ENCODE data around the gene OLA1. TPM values are rescaled to one million over a fixed set of nuclear protein-coding genes. Genes with fewer than 3 reads are reported as not detected.

OLA1 gene
- total RNA-seq, 1 donor from 2014 or later = 69.2 TPM

DNA sequence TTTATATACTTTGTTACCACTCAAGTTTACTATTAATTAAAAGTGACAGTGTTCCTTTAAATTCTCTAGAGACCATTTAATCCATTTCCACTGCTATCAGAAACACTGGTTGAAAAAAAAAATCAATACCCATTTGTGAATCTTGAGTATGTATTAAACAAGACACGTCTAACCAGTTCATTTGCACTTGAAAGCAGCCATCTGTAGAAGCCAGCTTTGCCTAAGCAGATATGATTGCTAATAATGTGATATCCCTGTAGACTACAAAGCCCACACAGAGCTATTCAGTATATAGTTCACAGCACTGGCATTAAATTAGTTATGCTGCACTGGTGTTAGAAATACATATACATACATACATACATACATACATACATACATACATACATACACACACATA lies 171.4 kb downstream of the OLA1 start:
- ATAC-seq (no peak), DNase-seq (no peak)
- intact Hi-C loops (cut with micrococcal nuclease) = no loop called here

DNA sequence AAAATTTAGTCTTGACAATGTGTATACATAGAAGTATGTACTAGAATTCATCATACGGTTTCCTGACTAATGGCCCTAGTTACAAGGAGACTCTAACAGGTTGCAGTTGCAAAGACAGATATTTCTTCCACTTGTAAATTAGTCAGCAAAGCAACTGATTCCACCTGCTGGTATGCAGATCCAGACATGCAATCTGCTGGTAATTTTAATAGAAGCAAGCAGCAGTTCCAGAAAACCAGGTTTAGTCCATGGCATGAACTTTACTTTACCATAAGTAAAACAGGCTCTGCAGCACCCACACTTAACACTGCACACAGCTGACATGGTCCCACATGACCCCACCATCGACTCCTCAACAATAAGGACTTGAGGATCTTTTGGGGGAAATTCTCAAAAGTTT lies 172.3 kb downstream of the OLA1 start:
- intact Hi-C loops (cut with micrococcal nuclease) = no loop called here
- no peak for ATAC-seq
- DNase-seq = no peak

DNA sequence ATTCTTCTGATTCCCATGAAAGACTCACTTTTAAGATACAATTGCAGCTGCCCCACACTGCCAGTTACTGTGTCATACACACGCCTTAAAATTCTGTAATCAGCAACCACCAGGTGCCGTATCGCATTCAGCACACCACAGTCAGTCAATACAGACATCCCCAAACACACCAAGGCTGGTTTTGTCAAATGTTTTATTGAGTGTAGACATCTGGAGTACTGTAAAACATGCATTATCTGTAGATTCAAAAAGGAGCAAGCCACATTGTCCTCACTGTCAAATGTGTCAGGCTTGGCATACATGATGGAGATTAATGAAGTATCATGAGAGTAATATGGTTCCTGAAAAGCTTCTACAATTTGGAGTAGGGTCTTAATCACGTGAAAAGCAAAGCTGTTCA lies 173.5 kb downstream of the OLA1 start:
- no peak for ATAC-seq
- intact Hi-C loops (cut with micrococcal nuclease) = no loop called here

DNA sequence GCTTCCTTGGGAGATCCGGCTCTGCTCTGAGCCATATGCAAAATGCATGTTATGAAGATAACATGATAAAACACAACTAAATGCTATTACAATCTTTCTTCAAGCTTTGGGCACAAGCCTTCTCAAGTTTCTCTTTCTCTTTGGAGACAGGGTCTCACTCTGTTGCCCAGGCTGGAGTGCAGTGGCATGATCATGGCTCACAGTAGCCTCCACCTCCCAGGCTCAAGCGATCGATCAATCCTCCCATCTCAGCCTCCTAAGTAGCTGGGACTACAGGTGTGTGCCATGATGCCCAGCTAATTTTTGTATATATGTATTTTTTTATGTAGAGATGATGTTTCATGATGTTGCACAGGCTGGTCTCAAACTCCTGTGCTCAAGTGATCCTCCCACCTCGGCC lies 175.5 kb downstream of the OLA1 start:
- intact Hi-C loops (cut with micrococcal nuclease) = no loop called here
- no peak for ATAC-seq
- no peak for DNase-seq

More for the DNA sequence above, 173.5 kb downstream of the OLA1 start:
- DNase-seq = no peak

DNA sequence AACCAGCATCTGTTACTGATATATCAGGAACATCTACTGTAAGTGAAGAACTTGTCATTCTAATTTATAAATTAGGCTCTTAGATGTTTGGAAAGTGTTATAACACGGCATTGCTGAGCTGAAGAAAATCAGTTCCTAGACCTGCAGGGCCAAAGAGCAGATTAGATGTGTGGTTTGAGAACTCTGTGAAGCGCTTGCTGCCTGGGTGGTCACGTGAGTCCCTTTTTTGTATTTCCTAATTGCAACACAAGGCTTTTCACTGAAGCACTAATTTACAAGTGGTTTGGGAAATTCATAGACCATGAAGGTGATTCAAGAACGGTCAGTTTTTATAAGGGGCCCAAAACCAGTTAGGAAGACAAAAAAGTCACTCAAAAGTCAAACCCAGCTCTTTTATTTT lies 176.3 kb downstream of the OLA1 start:
- intact Hi-C loops (cut with micrococcal nuclease) = no loop called here
- ATAC-seq (no peak), DNase-seq (no peak)

DNA sequence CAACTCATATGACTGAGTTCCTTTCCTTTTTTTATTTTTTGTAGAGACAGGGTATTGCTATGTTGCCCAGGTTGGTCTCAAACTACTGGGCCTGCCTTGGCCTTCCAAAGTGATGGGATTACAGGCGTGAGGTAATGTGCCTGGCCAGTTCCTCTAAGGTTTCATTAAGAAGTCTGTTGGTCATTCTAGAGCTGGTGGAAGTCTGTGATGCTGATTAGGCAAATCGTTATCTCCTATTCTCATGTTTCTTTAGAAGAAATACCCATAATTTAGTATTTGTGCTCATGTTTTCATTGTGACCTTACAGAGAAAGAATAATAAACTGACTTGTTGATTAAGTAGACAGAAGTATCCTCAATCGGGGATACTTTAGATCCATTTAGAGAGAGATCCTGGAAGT lies 177.0 kb downstream of the OLA1 start:
- DNase-seq = no peak
- intact Hi-C loops (cut with micrococcal nuclease) = no loop called here
- ATAC-seq = no peak

DNA sequence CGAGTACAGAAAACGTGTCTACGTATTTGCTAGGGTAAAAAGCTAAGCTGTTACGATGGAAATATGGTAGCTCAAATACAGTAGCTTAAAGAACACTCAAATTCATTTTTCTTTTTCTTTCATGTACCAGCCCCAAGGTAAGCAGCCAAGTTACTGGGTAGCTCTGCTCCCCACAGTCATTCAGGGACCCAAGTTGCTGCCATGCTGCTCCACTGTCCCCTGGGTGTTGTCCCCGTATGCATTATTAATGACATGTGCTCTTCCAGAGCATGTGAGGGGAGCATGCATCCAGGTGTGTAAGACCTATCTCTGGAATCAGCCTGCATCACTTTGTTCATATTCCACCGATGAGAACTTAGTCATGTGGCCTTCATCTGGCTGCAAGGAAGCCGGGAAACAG lies 178.1 kb downstream of the OLA1 start:
- no peak for ATAC-seq
- DNase-seq = no peak
- intact Hi-C loops (cut with micrococcal nuclease) = no loop called here

DNA sequence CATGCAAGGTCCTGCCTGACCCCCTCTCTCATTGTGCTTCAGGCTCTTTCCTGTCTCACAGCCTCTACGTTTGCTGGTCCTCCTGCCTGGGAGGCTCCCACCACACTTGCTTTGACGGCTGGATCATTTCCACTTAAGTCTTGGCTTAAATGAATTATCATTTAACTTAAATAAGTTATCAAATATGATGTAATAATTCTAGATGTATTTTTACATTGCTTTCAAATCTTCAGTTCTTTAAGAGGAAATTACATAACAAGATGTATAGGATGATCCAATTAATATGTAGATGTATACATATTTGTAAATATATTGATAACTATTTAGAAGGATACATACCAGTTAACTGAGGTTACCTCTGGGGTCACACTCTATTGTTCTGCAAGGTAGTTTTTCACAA lies 180.5 kb downstream of the OLA1 start:
- intact Hi-C loops (cut with micrococcal nuclease) = no loop called here
- no peak for ATAC-seq
- no peak for DNase-seq

DNA sequence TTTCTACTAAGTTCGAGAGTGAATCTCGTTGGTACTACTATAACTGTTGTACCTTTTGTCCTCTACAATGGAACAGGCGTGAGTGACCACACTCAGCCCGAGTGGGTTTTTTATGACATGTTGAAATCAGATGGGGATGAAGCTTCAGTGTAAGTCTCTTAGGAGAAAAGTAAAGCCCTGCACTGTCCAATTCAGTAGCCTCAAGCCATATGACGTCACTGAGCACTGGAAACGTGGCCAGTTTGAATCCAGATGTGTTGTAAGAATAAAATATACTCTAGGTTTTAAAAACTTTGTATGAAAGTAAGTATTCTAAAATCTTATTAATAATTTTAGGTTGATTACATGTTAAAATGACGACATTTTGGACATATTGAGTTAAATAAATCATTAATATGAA lies 181.5 kb downstream of the OLA1 start:
- ATAC-seq (no peak), DNase-seq (no peak)
- intact Hi-C loops (cut with micrococcal nuclease) = no loop called here

DNA sequence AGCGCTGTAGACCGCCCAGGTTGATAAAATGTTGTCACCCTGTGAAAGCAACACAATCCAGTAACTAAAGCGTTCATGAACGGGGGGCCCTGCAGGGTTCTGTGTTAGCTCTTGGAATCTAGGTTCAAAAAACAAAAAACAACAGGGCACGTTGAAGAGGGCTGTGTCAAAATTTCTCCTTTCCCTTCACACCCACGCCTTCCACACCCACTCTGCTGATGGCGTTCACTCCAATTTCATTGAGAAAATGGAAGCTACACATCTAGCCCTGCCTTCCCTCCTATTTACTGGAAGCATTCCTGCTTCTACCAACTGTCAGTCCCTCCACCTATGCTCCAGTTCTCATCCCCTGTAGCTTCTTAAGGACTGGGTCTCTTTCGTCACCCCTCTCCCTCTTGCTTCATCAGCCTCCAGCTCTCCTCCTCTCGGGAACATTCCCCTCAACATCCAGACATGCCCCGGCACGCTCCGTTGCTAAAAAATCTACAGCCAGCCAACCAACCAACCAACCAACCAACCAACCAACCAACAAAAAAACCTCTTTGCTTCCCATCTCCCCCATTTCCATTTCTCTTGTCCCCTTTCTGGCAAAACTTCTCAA lies 184.7 kb downstream of the OLA1 start:
- DNase-seq (no peak), ATAC-seq (no peak)
- intact Hi-C loops (cut with micrococcal nuclease) = no loop called here

DNA sequence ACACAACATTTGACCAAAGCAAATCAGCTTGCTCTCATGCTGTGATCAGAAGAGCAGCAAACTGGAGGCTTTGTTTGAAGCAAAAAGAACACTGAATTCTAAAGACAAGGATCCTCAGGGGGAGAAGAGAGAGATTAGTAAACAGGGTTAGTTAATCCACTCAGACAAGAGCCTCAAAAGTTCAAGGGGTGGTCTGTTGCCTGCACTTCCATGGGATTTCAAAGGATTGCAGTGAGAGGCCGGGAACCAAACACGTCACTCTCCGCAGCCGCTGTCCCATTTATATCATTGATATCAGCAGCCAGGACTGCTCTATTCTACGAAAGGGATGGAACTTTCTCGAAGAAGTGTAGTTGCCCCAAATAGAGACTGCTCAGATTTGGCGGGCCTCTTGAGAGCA lies 185.4 kb downstream of the OLA1 start:
- intact Hi-C loops (cut with micrococcal nuclease) = no loop called here
- ATAC-seq = peak; percentile 65
- no peak for DNase-seq

DNA sequence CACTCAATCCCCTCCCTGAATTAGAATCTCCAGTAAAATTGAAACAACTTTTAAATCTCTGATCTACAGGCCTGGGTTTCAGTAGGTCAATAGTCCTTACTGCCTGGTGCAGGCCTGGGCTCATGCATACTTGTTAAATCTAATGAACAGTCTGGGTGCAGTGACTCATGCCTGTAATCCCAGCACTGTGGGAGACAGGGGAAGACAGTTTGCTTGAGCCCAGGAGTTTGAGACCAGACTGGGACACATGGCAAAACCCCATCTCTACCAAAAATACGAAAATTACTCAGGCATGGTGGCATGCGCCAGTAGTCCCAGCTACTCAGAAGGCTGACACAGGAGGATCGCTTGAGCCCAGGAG lies 188.5 kb downstream of the OLA1 start:
- no peak for DNase-seq
- intact Hi-C loops (cut with micrococcal nuclease) = no loop called here
- no peak for ATAC-seq

DNA sequence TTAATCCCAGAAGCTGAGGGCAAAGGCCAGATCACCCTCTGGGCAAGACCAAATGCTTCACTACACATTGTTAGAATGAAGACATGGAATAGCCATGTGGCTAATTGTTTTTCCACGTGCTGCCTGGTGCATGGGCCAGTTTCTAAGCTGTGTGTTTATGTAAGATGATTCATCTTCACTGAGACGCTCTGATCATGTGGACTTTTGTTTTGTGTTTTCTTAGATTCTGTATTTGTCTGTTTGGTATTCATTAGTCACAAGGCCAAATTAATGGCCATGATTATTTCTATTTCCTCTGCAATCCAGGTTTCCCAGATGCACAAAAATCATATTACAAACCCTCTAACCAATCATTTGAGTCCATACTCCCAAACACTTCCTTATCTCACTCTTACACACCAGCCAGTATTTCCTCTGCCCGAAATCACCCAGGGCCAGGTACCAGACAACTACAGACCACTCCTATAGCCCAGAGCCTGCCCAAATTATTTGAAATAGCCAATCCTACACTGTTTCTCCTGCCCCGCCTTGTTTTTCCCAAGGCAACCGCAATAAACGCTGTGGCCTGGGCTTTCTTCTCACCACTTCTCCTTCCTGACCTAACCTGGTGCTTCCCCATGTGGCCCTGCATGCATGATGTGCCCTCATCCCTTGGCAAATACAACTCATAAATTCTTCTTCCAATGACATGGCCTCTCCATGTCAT lies 189.0 kb downstream of the OLA1 start:
- intact Hi-C loops (cut with micrococcal nuclease) = no loop called here
- ATAC-seq (no peak), DNase-seq (no peak)

DNA sequence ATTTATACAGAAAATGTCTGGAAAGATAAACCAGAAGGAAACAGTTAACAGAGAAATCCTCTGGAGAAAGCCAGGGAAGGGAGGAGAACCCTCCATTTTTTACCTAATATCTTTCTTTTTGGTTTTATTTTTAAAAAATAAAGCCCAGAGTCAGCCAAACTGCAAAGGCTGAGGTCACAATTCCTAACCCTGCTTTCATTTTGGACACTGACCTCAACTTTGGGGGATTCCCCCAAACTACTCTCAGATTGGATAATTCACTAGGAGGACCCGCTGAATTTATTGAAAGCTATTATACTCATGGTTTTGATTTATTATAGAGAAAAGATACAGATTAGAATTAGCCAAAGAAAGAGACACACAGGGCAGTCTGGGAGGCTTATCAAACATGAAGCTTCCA lies 189.9 kb downstream of the OLA1 start:
- ATAC-seq (no peak), DNase-seq (no peak)
- intact Hi-C loops (cut with micrococcal nuclease) = no loop called here

DNA sequence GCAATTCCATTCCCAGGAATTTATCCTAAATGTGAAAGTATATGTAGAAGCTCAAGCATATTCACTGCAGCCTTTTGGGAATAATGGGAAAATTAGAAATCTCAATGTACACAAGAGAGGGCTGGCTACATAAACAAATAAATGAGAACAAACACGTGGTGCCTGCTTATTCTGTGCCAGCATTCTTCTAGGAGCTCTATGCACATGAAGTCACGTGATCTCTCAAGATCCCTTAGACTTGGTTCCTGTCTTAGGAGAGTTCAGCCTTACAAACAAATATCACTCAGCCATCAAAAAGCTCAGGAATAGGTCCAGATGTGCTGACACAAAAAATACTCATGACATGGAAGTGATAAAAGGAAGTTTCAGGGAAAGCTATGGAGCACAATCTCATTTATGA lies 190.3 kb downstream of the OLA1 start:
- no peak for ATAC-seq
- intact Hi-C loops (cut with micrococcal nuclease) = no loop called here
- DNase-seq = no peak

DNA sequence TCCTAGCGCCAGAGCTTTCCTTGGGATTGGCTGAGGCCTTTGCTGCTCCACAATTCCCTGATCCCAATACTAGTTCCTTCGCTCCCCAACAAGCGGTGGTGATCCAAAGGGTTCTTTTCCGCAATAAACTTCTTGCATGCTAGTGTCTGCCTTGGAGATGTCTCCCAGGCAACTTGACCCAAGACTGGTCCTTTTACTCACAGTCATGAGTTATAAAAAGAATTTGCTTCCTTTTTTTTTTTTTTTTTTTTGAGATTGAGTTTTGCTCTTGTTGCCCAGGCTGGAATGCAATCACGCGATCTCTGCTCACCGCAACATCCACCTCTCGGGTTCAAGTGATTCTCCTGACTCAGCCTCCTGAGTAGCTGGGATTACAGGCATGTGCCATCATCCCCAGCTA lies 193.4 kb downstream of the OLA1 start:
- ATAC-seq = no peak
- intact Hi-C loops (cut with micrococcal nuclease) = no loop called here
- no peak for DNase-seq

DNA sequence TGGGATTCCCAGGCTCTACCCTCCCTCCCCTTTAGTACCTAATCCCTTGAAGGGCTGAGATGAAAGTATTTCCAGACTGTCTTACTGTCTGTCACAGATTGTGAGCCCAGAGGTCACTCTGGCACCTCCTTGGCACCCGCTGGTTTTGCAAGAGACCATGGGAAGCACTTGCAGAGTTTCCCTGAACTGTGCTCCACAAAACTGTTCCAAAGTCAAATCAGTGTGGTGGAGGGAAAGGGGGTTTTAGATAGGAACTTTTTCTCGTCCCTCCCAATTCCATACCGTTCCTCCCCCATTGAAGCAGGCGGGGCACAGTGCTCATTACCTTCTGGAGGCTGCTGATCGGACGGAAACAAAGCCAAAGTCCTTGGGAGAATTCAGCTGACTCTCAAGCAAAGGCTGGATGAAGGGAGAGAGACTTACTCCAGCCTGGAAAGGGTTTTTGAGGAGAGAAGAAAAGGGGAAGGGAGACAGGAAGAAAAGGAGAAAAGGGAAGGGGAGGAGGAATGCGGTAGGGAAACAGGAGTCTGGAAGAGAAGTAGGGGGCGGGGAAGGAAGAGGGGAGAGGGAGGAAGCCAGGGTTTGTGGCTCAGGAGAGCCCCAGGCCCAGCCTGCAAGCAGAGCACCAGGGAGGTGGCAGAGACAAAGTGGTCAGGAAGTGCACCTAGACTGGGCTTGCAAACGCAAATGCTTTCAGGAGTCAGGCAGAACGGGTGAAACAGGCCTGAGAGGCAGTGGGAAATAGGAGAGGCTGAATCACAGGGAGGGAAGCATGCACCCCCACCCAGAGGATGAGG lies 194.8 kb downstream of the OLA1 start:
- DNase-seq (no peak), ATAC-seq (no peak)
- intact Hi-C loops (cut with micrococcal nuclease) = no loop called here

DNA sequence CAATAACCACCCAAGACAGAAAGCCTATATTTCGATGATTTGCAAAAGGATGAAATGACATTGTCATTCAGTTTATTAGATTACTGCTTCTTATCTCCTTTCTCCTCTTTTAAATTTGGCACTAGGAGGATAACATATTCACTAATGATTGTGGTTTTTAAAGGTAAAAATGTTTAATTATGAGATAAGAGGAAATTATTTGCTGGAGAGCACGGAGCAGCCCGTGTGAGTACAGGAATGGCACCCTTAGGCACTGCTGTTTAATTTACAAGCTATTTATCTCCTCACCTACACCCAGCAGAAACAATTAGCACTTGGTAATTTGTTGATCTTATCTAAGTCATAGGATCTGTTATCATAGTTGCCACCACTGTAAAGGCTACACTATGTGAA lies 195.8 kb downstream of the OLA1 start:
- no peak for ATAC-seq
- intact Hi-C loops (cut with micrococcal nuclease) = no loop called here
- DNase-seq = no peak

DNA sequence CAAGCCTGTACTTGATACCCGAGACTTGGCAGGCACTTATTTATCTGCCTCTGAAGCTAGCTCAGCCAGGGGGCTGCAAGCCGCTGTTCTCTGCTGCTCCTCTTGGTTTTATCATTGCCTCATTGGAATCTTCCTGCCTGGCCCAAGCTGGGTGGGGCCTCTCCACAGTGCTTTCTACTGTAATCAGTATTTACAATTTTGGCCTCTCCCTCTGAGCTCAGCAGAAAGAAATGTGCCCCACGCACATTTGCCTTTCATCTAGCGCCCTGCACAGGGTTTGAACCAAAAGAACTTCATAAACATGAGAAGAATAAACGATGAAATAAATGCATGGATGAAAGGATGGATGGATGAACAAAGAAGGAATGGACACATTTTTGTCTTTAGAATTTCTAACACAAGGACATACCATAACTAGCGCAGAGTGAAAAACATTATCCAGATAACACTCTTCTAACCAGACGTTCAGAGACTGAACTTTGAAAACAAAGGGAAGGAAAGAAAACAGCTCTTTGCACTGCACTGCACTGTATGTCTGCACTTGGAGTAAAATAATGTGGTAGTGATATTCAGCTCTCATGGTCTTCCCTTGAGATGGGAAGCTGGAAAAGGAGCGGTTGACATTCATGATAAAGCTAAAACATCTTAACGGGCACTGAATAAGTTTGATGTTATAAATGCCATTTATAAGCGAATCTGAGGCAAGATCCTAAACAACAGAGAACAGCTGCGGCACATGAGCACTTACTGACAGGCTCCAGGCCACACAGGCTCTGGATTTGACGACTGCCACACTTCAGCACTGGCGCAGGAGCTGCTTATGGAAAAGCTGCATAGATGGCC lies 196.4 kb downstream of the OLA1 start:
- intact Hi-C loops (cut with micrococcal nuclease) = no loop called here
- DNase-seq = peak; percentile 54

DNA sequence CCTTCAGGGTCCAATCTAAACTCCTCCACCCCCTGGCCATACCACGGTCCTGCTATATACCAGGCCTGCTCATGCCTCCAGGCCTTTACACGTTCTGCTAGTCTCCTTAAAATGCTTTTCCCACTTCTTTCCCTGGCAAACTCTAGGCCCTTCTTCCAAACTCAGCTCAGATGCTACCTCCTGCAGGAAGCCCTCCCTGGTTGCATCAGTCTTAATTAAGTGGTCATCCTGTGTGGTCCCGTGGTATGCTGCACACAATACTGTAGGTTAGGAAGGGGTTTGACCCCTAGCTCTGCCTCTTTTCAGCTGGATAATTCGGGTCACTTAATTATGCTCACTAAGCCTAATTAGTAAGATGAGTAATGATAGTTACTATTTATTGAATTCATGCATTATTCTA lies 197.3 kb downstream of the OLA1 start:
- DNase-seq = no peak
- intact Hi-C loops (cut with micrococcal nuclease) = no loop called here
- no peak for ATAC-seq

More for the DNA sequence above, 196.4 kb downstream of the OLA1 start:
- peak; percentile 87 for ATAC-seq

All from left ventricle myocardium superior (tissue), 1 donor.